Stimulated activated effector memory CD8-positive, alpha-beta T cell treated with anti-CD3 and anti-CD28 coated beads, Interleukin-12 subunit alpha, Interleukin-12 subunit beta, amount 100 ng/mL, for 72 hours (primary cell): ENCODE results near the gene SKIL.

Experiments used
- ATAC-seq: fragments of 150-1000 bp; cut with Tn5 transposase; 2 replicates; pipeline ENCODE4 v1.10.0; 2021
- DNase-seq, 2 donors: peaks; one replicate each; pipeline ENCODE4 v3.0.0; 2021 to 2022; ENCODE audit warnings: low spot score in 2 of 2
- H3K27ac Mint-ChIP-seq: one replicate; pipeline ENCODE4 v1.8.0; 2022; ENCODE audit warnings: mild to moderate bottlenecking, mixed read lengths
- H3K36me3 Mint-ChIP-seq: one replicate; pipeline ENCODE4 v1.8.0; 2022; ENCODE audit warnings: mild to moderate bottlenecking, mixed read lengths
- H3K4me1 Mint-ChIP-seq: one replicate; pipeline ENCODE4 v1.8.0; 2022; ENCODE audit warnings: mixed read lengths
- H3K4me3 Mint-ChIP-seq: one replicate; pipeline ENCODE4 v1.8.0; 2022; ENCODE audit warnings: mild to moderate bottlenecking, mixed read lengths
- H3K9me3 Mint-ChIP-seq: one replicate; pipeline ENCODE4 v1.8.0; 2022; ENCODE audit warnings: mixed read lengths

Gene SKIL

DNA sequence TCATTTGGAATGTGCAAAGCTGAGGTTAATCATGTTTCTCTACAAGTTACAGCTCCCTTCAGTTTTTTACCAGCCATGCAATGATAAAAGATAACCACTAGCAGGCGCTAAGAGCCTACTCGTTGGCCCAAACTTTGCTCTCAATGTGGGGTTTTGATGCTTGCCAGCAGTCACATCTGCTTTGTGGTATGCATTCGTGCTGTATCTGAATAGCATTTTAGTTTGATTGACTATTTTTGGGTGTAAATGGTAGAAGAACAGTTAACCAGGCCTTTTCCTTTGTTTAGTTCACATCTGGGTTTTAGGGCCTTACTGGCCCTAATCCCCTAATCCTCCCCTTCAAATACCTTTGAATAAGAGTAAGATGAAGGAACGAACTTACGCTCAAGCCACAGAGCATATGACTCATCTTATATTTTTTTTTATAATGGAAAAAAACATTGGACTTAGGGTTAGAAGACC is 56.7 kb downstream of the SKIL start:
- ATAC-seq, result peak; percentile 62
- H3K9me3 Mint-ChIP-seq, result no peaks in the 10 kb centered on the region
- H3K27ac Mint-ChIP-seq, result no peak overlapping the region
- H3K4me1 Mint-ChIP-seq, result peaks cover 6% of the 10 kb centered on the region
- peaks cover 6% of the 10 kb centered on the region for H3K36me3 Mint-ChIP-seq
- DNase-seq, result no peak
- no peak overlapping the region for H3K4me3 Mint-ChIP-seq

DNA sequence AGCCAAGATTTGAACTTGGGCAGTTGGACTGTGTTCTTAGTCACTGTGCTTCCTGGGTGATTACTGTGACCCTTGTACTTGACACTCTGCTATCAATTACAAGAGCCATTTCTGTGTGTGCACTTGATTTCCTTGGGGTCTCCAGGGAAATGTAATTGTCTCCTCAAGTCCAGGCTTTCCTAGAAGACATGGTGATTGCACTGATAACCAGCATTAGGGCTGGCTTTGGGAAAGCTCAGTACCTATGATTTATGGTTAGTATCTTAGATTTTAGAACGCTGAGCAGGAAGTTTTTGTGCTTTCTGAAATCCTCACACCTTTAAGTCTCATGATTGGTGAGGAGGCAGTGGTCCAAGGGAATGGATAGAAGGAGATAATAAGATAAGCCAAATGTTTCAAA is 59.6 kb downstream of the SKIL start:
- Mint-ChIP-seq H3K36me3 (peaks cover 6% of the 10 kb centered on the region), H3K27ac (no peak overlapping the region), H3K4me1 (peaks cover 12% of the 10 kb centered on the region), H3K9me3 (no peaks in the 10 kb centered on the region), H3K4me3 (no peak overlapping the region)
- DNase-seq (no peak), ATAC-seq (no peak)

DNA sequence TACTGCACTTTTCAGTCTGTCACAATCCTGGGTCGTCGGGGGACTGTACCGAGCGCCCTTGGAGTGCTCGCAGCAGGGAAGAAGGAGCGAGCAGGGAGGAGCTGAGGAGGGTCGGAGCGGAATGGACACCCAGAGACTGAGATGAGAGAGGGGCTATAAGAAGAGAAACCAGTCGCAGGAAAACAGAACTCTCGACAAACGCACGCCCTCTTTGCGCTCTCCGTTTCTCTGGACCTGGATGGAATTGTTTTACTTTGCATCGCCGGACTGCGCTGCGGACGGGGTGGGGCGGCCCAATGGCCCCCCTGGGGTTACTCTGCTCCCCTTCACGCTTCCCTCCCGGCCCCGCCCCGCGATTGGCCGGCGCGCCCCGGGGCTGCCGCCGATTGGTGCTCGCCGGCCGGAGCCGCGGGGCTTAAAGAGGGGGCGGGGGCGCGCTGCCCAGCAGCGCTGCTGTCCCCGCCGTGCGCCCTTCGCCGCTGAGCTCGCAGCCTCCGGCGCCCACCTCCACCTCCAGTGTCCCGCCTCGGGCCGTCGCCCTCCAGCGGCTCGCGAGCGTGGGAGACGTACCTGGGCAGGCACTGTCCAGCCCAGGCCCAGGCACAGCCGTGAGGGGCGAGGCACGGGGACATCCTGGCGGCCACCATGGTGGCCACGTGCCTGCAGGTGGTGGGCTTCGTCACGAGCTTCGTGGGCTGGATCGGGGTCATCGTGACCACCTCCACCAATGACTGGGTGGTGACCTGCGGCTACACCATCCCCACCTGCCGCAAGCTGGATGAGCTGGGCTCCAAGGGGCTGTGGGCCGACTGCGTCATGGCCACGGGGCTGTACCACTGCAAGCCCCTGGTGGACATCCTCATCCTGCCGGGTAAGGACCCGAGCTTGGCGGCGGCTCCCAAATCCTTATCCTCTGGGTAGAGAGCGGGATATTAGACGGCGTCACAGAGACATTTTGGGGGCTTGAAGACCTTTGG is 61.2 kb downstream of the SKIL start, which contains the start of gene CLDN11:
CLDN11 (plus strand) TSS at position 447 of the 977 bp plus-strand sequence; CDS start at position 646, 199 bp downstream.
- Mint-ChIP-seq H3K9me3 (no peaks in the 10 kb centered on the region), H3K27ac (peak within 1 kb of the TSS; percentile 68), H3K36me3 (peaks cover 6% of the 10 kb centered on the region), H3K4me1 (peaks cover 12% of the 10 kb centered on the region), H3K4me3 (peak within 1 kb of the TSS; percentile 61)
- ATAC-seq (peak; percentile 19), DNase-seq (no peak)

DNA sequence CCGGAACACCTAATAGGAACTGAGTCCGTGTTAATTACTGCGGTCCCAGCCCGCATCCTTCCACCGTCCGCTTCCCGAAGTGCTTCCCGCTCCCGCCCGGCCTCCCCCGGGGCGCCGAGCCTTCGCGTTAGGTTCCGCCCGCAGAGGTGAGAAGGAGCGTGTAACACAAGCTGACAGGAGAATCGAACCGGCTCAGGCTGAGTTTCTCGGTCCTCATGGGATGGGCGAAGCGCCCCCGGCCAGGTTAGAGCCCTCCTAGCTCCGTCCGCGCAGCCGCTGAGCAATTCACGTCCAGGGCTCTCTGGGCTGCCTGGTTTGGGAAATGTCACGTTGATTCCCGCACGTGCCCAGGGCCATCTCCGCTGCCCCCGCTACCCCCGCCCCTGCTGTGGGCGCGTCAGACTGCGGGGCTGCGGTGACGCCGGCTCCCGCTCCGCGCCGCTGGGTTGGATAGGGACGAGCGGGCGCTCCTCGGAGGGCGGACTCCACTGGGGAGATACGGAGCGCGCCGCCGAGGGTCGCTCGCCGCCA is 62.1 kb downstream of the SKIL start:
- Mint-ChIP-seq H3K9me3 (no peaks in the 10 kb centered on the region), H3K4me1 (peaks cover 12% of the 10 kb centered on the region)

DNA sequence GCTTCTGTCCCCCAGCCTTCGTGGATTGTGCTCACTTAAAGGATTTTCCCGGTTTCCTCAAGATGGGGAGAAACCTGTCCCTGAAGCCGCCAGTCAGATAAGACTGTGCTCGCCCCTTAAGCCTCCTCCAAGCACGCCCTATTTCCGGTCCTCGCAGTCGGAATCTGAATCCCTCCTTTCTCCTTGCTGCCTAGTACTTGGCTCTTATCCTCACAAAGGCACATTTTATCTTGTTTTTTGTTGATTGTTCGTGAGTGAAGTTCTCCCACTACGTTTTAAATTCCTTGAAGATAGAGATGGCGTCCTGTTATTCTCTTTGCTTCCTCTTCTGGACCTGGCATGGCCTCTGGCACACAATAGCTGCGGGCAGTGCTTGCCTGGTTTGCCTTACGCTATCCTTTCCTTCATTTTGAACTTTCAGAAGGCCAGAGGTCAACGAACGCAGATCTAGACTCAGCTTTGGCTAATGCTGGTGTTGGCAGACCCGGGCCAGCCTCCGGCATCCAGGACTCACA is 62.8 kb downstream of the SKIL start:
- Mint-ChIP-seq H3K4me1 (peaks cover 12% of the 10 kb centered on the region), H3K4me3 (peak overlapping the region; percentile 2), H3K36me3 (peaks cover 6% of the 10 kb centered on the region), H3K9me3 (no peaks in the 10 kb centered on the region), H3K27ac (no peak overlapping the region)
- no peak for DNase-seq
- no peak for ATAC-seq

More for the DNA sequence above, 62.1 kb downstream of the SKIL start:
- H3K4me3 Mint-ChIP-seq, result peak overlapping the region; percentile 38
- no peak overlapping the region for H3K27ac Mint-ChIP-seq
- DNase-seq (no peak), ATAC-seq (peak; percentile 19)
- H3K36me3 Mint-ChIP-seq, result peaks cover 6% of the 10 kb centered on the region

DNA sequence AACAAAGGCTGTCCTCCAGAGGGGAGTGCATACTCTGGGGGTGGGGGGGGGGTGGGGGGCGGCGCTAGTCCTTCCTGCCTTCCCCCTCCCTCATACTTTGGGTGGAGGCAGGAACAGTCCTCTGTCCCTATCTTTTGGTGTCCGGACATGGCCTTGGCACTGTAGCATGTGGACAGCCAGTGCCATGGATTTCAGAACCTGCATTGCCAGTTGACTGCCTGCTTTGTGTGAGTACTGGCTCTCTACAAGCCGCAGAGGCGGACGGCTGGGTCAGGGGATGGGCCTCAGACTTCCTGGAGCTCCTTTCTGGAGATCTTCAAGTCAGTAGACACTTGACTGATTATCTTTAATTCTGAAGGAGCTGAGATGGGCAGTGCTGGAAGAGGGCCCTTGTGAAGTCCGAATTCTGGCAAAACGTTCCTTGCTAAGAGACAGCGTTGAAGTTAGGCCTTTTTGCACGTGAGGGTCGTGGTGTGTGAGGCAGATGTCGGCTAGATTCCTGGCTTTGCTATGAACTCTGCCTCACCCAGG is 63.7 kb downstream of the SKIL start:
- DNase-seq, result no peak
- H3K36me3 Mint-ChIP-seq, result peaks cover 6% of the 10 kb centered on the region
- H3K9me3 Mint-ChIP-seq, result no peaks in the 10 kb centered on the region
- H3K27ac Mint-ChIP-seq, result no peak overlapping the region
- peaks cover 12% of the 10 kb centered on the region for H3K4me1 Mint-ChIP-seq
- H3K4me3 Mint-ChIP-seq, result no peak overlapping the region
- ATAC-seq, result no peak

DNA sequence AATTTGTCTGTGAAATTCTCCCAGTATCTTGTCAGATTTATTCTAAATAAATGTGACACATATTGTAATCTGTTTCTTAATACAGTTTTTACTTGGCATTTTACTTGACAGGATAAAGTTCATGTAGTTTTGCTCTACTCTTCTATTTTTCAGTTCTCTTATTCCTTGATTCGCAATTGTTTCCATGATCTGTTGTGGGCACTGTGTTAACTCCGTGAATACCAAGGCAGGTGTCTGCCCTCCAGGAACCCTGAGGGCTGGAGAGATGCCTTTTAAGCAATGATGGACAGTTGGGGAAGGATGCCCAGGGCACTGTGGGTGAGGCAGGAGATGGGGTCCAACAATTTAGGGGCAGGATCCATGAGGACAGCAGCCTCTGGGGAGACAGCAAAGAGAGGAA is 64.2 kb downstream of the SKIL start:
- H3K27ac Mint-ChIP-seq, result no peak overlapping the region
- no peak overlapping the region for H3K4me3 Mint-ChIP-seq
- peaks cover 6% of the 10 kb centered on the region for H3K36me3 Mint-ChIP-seq
- H3K9me3 Mint-ChIP-seq, result no peaks in the 10 kb centered on the region
- peaks cover 12% of the 10 kb centered on the region for H3K4me1 Mint-ChIP-seq
- ATAC-seq (no peak), DNase-seq (no peak)

DNA sequence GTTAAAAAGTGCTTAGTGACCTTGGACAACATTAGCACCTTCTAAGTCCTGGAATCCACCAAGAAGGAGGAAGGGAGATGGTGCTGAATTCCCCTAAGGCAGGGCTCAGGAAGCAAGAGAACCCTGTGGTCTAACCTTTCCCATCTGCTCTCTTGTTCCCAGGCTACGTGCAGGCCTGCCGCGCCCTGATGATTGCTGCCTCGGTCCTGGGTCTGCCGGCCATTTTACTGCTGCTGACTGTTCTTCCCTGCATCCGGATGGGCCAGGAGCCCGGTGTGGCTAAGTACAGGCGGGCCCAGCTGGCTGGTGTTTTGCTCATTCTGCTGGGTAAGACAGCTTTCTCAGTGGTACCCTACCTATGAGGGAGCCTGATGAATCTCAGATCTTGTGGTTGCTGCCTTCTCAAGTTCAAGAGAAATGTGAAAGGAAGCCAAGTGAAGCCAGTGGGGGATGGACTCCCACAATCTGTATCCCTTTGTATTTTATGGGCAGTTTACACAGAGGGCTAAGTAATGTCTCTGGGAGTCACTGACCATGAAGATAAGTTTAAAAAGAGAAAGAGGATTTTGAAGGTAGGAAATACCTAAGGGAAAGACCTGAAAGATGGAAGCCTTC is 65.6 kb downstream of the SKIL start:
- H3K9me3 Mint-ChIP-seq, result no peaks in the 10 kb centered on the region
- H3K4me1 Mint-ChIP-seq, result peaks cover 13% of the 10 kb centered on the region
- H3K36me3 Mint-ChIP-seq, result peaks cover 5% of the 10 kb centered on the region
- DNase-seq (no peak), ATAC-seq (no peak)
- no peak overlapping the region for H3K4me3 Mint-ChIP-seq
- no peak overlapping the region for H3K27ac Mint-ChIP-seq

DNA sequence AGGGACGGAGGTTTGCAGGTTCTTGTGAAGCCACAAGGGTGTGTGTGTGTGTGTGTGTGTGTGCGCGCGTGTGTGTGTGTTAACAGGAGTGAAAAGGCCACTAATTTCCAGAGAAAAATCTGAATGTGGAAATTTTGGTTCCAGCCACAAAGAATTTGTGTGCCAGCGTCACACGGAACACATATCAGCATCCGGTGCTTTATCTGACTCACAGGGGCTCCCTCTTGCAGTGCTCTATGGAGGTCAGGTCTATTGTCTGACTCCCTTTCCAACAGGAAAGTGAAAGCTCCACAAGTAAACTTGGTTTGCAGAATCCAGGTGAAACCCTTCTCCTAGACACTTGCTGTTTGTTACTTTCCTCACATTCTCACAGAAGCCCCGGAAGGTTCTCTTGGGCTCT is 67.4 kb downstream of the SKIL start:
- ATAC-seq, result no peak

DNA sequence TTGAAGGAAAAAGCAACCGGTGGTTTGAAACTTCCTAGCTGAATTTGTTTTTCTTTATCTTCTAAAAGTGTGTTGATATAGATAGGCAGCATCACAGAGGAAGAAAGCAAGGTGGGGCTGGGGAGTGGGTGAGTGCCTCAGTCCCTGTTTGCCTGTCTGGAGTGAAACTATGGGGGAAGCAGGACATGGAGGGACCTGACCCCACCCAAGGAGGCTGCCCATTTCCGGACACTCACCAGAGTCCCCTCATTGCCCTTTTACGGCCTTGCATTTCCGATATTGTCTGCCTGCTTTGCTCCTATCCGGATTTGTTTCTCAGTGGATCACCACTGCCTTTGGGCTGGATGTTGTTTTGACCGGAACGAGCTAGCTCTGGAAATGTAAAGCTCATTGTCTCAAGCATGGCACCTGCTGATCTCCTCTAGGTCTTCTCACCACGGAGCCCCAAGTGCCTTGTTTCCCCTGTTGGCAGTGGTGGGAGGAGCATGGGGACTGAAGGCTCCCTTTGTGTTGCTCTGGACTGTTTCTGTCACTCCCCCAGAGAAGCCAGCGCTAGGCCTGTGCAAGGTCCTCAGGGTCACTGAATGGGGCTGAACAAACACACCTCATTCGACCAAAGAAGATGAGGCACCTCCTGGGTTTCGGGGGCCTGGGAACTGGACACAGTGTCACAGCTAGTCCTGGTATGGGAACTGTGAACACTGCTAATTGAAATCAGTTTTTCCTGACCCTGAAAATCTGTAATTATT is 68.2 kb downstream of the SKIL start:
- H3K4me3 Mint-ChIP-seq, result no peak overlapping the region
- ATAC-seq (peak; percentile 20), DNase-seq (no peak)
- no peaks in the 10 kb centered on the region for H3K9me3 Mint-ChIP-seq
- peaks cover 15% of the 10 kb centered on the region for H3K4me1 Mint-ChIP-seq
- no peak overlapping the region for H3K27ac Mint-ChIP-seq
- no peaks in the 10 kb centered on the region for H3K36me3 Mint-ChIP-seq

More for the DNA sequence above, 67.4 kb downstream of the SKIL start:
- H3K4me3 Mint-ChIP-seq, result no peak overlapping the region
- peaks cover 20% of the 10 kb centered on the region for H3K4me1 Mint-ChIP-seq
- no peak for DNase-seq
- H3K9me3 Mint-ChIP-seq, result no peaks in the 10 kb centered on the region
- no peak overlapping the region for H3K27ac Mint-ChIP-seq
- no peaks in the 10 kb centered on the region for H3K36me3 Mint-ChIP-seq

DNA sequence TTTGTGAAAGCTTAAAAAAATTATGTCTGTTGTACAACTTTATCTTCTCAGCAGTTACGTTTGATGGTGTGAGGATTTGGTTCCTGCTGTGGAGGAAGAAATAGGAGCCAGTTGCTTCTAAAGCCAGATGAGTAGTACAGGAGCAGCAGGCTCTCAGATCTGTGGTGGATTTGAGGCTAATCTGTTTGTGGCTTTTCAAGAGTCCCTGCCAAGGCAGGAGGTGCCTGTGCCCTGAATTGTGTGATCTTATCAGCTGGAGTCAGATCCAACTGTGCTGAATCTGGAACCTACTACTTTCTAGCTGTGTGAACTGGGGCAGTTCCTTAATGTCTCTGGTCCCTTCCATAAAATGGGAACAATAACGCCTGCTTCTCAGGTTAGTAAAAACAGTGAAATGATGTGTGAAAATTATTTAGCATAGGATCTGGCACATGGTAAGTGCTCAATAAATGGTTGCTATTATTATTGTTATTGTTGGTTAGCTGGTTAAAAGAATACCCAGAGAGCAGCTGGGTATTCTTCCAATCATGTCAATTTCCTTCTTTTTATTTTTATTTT is 68.8 kb downstream of the SKIL start:
- no peak overlapping the region for H3K4me3 Mint-ChIP-seq
- H3K4me1 Mint-ChIP-seq, result peaks cover 14% of the 10 kb centered on the region
- no peaks in the 10 kb centered on the region for H3K9me3 Mint-ChIP-seq
- peak; percentile 42 for ATAC-seq
- no peak overlapping the region for H3K27ac Mint-ChIP-seq
- no peak for DNase-seq
- H3K36me3 Mint-ChIP-seq, result no peaks in the 10 kb centered on the region

DNA sequence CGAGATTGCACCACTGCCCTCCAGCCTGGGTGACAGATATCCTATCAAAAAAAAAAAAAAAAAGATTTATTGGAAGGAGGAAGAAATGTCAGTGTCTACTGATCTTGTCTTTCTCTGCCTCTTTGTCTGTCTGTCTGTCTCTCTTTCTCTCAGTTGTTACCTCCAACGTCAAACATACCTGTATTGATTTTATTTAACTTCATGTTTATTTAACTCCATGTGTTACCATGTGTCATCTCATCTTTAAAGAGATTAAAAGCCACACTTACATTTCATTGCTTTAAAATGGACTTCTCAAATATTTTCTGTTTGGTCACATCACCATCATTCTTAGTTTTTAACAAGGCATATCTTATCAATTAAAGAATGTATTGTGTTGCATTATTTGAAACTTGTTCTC is 70.6 kb downstream of the SKIL start:
- H3K4me3 Mint-ChIP-seq, result no peak overlapping the region
- no peaks in the 10 kb centered on the region for H3K36me3 Mint-ChIP-seq
- H3K27ac Mint-ChIP-seq, result no peak overlapping the region
- DNase-seq (no peak), ATAC-seq (no peak)
- H3K9me3 Mint-ChIP-seq, result no peaks in the 10 kb centered on the region
- H3K4me1 Mint-ChIP-seq, result peaks cover 14% of the 10 kb centered on the region

DNA sequence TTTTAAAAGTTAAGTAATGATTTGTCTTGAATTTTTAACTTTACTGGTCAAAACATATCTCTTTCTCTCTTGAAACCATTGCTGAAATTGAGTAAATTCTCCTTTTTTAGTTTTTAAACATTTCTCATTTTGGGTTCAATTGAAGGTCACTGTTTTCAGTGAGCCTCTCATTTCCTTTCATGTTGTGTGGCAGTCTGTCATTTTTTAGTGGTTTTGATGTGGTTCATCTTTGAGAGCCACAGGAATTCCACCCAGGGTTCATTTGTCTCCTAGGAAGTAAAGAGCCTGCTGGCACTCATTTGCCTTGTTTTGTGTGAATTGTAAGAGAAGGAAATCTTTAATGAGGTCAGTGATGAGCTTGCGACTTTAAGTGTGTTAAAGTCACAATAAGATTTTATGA is 71.5 kb downstream of the SKIL start:
- Mint-ChIP-seq H3K4me1 (peaks cover 14% of the 10 kb centered on the region), H3K27ac (no peak overlapping the region), H3K9me3 (no peaks in the 10 kb centered on the region), H3K4me3 (no peak overlapping the region), H3K36me3 (no peaks in the 10 kb centered on the region)
- DNase-seq (no peak), ATAC-seq (peak; percentile 65)

DNA sequence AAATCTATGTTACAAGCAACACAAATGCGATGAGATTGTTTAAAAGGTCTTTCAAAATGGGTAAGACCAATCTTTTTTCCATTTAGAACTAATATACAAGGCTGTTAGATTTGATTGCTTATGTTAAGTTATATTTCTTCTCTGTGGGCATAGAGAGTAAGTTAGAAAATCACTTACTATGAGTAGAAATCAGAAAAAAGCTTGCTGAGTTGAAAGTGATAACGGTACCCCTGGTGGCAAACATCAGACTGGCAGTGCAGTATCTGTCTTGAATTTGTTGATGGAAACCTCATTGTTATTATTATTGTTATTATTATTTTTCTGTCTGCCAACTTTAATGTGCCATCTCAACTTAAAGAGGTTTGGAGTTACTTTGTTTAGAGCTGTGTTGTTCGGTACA is 73.5 kb downstream of the SKIL start:
- Mint-ChIP-seq H3K27ac (no peak overlapping the region), H3K4me3 (no peak overlapping the region), H3K4me1 (peaks cover 14% of the 10 kb centered on the region), H3K36me3 (no peaks in the 10 kb centered on the region), H3K9me3 (no peaks in the 10 kb centered on the region)
- no peak for ATAC-seq
- no peak for DNase-seq
